SH-SY5Y (cell line): ENCODE data around the gene AFF2.

Source experiments
- GATA2 ChIP-seq: IDR thresholded peaks from 2 replicates; pipeline ENCODE4 v1.6.1; 2011; ENCODE audit warnings: mild to moderate bottlenecking, low read depth, low read length
- GATA3 ChIP-seq: IDR thresholded peaks from 2 replicates; pipeline ENCODE4 v1.6.1; 2011; ENCODE audit warnings: low read depth, mild to moderate bottlenecking, low read length, moderate library complexity

DNA sequence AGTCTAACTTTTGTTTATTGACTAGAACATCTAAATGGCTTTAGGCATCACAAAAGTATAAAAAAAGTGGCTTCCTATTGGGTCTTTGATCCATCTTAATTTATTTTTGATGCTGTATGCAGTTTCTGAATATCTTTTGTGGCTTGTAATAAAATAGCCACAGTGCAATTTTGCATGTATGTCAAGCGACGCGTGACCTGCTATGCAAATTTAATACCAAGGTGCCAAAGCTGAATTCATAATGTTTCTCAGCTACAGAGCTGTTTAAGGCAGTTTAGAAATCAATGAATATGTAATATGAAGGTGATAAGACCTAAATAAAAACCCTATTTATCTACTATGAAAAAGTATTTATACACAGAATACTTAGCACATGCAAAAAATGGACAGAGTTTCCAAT, 197.8 kb downstream of the AFF2 start:
- TF ChIP-seq GATA2: no peak
- TF ChIP-seq GATA3: no peak
